GM19351 (cell line): ENCODE results near the gene CYB5RL.
"Not testable (repeated sequence)": the region's sequence is repeated elsewhere in the genome, so short reads cannot be mapped to it uniquely, and the experiment has no call there.

ENCODE experiments used
- ATAC-seq: cut with Tn5 transposase; IDR thresholded peaks from one replicate; pipeline ENCODE4 v1.9.1; 2021; ENCODE audit warnings: mild to moderate bottlenecking, moderate library complexity; ENCODE audit not compliant: unreplicated experiment

Gene CYB5RL

GRCh38 chr1:54191525-54191924 is 8.3 kb downstream of the CYB5RL start:
- no peak for ATAC-seq

GRCh38 chr1:54190526-54190925 is 9.3 kb downstream of the CYB5RL start:
- ATAC-seq: no peak

- ATAC-seq: no peak
Measured at GRCh38 chr1:54188291-54188690, 11.5 kb downstream of the CYB5RL start.

GRCh38 chr1:54186056-54186455 is 13.8 kb downstream of the CYB5RL start:
- ATAC-seq: no peak

- ATAC-seq: no peak
Measured at GRCh38 chr1:54180701-54181360, 19.0 kb downstream of the CYB5RL start.

- no peak for ATAC-seq
Measured at GRCh38 chr1:54178296-54179070, 21.3 kb downstream of the CYB5RL start.

GRCh38 chr1:54177726-54178125 is 22.1 kb downstream of the CYB5RL start:
- ATAC-seq: no peak

GRCh38 chr1:54176621-54177327 is 23.1 kb downstream of the CYB5RL start:
- no peak for ATAC-seq

- ATAC-seq: no peak
Measured at GRCh38 chr1:54174106-54174505, 25.7 kb downstream of the CYB5RL start.

- ATAC-seq: no peak
Measured at GRCh38 chr1:54173681-54174080, 26.1 kb downstream of the CYB5RL start.

GRCh38 chr1:54172614-54173599 is 26.9 kb downstream of the CYB5RL start:
- ATAC-seq: no peak

GRCh38 chr1:54171606-54172005 is 28.2 kb downstream of the CYB5RL start:
- no peak for ATAC-seq

- ATAC-seq: no peak
Measured at GRCh38 chr1:54171016-54171415, 28.8 kb downstream of the CYB5RL start.

GRCh38 chr1:54169068-54169467 is 30.8 kb downstream of the CYB5RL start:
- no peak for ATAC-seq

- no peak for ATAC-seq
Measured at GRCh38 chr1:54168206-54168965, 31.4 kb downstream of the CYB5RL start.

GRCh38 chr1:54167422-54168139 is 32.2 kb downstream of the CYB5RL start:
- no peak for ATAC-seq

GRCh38 chr1:54166357-54166756 is 33.5 kb downstream of the CYB5RL start:
- not testable (repeated sequence) for ATAC-seq

- no peak for ATAC-seq
Measured at GRCh38 chr1:54165146-54165545, 34.7 kb downstream of the CYB5RL start.

GRCh38 chr1:54163573-54163972 is 36.3 kb downstream of the CYB5RL start:
- ATAC-seq: no peak
